HG03159 (cell line): Measurements from ENCODE around the gene SENP2.
A peak's percentile ranks its signal among the peaks of the same experiment; 100 is the strongest.
"Not testable (repeated sequence)": the region's sequence is repeated elsewhere in the genome, so short reads cannot be mapped to it uniquely, and the experiment has no call there.

Experiments
- ATAC-seq: cut with Tn5 transposase; IDR thresholded peaks from one replicate; pipeline ENCODE4 v1.9.1; 2021; ENCODE audit warnings: mild to moderate bottlenecking, moderate library complexity; ENCODE audit not compliant: unreplicated experiment

The SENP2 gene

DNA sequence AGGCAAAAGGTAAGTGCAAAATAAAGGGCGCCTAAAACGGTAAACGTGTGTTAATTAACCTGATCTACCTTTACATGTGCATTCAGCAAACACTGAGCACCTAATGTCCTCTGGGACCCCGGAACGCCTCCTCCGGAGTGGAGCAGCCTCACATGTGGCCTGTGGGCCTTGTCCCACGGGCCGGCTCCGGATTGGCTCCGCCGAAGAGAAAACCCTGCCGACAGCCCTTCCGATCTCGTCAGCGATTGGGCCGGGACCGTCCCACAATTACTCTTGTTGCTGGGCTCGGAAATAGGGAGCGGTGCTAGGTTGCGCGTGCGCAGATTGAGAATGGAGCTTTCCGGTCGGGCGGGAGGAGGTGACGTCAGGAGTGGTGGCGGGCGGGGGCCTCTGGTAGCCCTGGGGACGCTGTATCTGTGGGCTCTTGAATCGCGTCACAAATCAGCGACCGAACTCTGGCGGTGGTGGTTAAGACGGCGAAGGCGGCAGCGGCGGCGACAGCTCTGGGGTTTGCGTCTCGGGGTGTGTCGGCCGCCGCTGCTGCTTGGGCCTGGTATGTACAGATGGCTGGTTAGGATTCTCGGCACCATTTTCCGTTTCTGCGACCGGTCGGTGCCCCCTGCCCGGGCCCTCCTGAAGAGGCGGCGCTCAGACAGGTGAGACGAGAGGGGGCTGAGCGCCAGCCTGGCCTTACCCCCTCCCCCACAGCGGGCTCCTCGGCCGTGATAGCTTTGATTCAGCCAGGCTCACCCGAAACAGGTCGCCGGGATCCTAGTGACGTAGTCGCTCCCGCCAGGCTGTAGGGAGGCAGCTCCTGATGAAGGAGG lies at the start of gene SENP2:
TSS of gene SENP2 (plus strand) at position 437 of the 827 bp plus-strand sequence. CDS start at position 556, 119 bp downstream.
- ATAC-seq: peak; percentile 95

GRCh38 chr3:185537369-185537970 lies 48.6 kb upstream of the SENP2 start:
- peak; percentile 97 for ATAC-seq

DNA sequence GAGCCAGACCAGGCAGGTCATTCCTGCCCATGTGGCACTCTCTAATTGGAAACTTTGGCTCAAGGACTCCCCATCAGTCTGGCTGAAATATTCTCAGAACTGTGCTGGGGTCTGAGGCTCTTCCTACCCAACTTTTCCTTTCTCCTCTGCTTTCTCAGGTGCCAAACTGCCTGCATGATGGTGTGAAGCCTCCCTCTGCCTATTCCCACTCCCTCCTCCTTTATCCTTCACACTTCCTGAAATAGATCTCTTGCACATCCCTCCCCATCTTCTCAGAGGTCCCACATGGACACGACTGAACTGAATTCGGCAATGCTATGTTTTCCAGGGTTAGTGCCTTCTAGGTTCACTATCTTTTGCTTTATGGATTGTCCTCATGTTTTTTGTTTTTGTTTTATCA lies 46.2 kb upstream of the SENP2 start:
- ATAC-seq: no peak

- ATAC-seq: no peak
Observed at GRCh38 chr3:185540695-185541094, 45.4 kb upstream of the SENP2 start.

DNA sequence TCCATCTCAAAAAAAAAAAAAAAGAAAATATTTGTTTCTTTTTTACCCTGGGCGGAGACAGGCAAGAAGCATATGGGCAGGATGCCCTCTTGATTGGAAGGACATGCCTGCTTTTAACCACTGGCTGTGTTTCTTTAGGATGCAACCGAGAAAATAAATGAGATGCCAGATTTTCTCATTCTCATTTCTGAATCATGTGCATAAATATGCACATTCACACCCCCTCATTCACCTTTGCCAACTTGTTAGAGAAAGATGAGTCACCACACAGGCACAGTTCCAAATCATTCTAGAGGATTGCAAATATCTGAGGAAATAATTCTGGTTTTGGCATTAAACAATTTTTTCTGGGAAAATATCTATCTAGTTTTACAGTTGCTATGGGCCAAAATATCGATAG lies 37.0 kb upstream of the SENP2 start:
- no peak for ATAC-seq

GRCh38 chr3:185549651-185550111 lies 36.4 kb upstream of the SENP2 start:
- no peak for ATAC-seq

GRCh38 chr3:185552358-185552877 lies 33.7 kb upstream of the SENP2 start, which contains the start of gene LIPH:
Gene LIPH, minus strand, starts transcription at chr3:185552588. Its CDS starts 117 bp downstream, at chr3:185552471.
- peak; percentile 67 for ATAC-seq

DNA sequence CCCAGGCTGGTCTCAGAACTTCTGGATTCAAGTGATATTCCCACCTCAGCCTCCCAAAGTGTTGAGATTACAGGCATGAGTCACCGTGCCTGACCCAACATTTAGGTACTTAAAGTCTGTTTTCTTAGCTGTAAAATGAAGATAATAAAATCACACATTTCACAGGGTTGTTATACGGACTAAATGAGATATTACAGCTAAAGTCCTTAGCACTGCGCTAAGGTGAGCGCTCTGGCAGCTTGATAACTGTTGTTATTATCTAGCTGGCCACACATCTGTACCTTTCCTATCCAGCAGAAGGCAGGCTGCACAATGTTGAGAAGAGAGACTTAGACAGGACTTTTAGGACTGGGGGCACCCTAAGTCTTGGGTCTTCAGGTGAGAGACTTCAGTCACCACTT lies 31.0 kb upstream of the SENP2 start:
- ATAC-seq: no peak

- no peak for ATAC-seq
Observed at GRCh38 chr3:185555860-185556347, 30.2 kb upstream of the SENP2 start.

- ATAC-seq: not testable (repeated sequence)
Observed at GRCh38 chr3:185556640-185557039, 29.5 kb upstream of the SENP2 start.

- no peak for ATAC-seq
Observed at GRCh38 chr3:185558395-185558794, 27.7 kb upstream of the SENP2 start.

DNA sequence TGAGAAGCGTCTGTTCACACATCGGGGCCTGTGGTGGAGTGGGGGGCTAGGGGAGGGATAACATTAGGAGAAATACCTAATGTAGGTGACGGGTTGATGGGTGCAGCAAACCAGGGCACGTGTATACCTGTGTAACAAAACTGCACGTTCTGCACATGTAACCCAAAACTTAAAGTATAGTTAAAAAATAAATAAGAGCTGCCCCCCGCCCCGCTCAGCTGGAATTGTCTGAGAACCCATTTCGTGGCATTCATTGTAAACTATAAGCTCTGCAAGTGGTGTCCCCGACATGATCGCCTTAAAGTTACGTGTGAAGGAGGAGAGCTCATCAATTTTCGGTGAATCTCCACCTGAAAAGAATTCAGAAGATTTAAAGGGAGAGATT lies 26.4 kb upstream of the SENP2 start:
- no peak for ATAC-seq

GRCh38 chr3:185560676-185561075 lies 25.4 kb upstream of the SENP2 start:
- ATAC-seq: no peak

- no peak for ATAC-seq
Observed at GRCh38 chr3:185561374-185561943, 24.6 kb upstream of the SENP2 start.

DNA sequence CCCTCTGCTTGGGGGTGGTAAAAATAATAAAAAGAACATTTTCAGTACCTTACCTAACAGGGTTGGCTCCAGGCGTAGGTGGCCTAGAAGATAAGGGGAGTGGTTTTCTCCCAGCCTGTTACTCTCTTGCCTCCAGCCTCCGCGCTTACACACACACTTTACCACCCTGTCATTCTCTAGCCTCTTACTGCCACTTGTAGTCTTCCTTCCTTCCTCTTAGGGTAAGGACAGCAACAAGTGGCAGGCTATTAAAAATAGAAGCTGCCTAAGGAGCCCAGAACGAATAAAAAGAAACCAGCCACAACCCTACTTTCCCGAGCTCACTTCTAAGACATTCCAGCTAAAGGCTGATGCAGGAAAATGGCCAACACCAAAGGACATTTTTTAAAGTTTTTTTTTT lies 24.1 kb upstream of the SENP2 start:
- no peak for ATAC-seq

DNA sequence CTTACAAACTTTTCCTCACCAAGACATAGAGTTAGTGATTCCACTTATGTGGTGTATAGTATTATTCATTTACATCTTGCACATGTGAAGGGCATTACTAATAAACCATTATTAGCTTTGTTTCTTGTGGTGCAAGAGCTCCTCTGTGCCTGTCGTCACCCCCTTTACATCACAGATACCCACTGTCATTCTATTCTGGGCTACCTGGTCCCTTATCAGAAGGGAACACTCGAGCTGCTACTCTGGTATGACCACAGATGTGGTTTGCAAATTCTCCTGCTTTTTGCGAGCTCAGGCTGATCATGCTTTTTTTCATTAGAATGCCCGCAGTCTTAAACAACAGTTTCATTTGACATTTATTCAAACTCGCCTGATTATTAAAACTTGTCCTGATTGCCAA lies 13.9 kb upstream of the SENP2 start:
- no peak for ATAC-seq

GRCh38 chr3:185575108-185575869 lies 10.8 kb upstream of the SENP2 start:
- ATAC-seq: peak; percentile 81

DNA sequence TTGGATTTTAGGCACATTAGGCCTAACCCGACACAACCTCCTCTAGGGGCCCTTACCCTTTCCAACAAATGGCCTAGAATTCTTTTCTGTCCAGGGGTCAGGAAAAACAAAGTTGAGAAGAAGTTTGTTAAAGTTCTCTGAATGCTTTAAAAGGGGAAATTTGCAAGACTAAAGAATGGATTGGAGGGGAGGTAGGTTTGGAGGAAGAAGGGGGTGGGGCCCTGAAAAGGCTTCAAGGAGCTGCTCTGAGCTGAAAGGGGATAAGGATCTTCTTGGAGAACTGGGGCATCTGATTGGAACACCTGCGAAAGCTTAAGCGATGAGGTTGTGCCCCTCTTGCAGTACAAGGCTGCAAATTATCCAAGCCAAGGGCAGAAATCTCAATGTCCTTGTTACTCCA lies 3.9 kb upstream of the SENP2 start:
- no peak for ATAC-seq

GRCh38 chr3:185582871-185583270 lies 3.2 kb upstream of the SENP2 start:
- ATAC-seq: no peak

- ATAC-seq: no peak
Observed at GRCh38 chr3:185583925-185584324, 2.2 kb upstream of the SENP2 start.

DNA sequence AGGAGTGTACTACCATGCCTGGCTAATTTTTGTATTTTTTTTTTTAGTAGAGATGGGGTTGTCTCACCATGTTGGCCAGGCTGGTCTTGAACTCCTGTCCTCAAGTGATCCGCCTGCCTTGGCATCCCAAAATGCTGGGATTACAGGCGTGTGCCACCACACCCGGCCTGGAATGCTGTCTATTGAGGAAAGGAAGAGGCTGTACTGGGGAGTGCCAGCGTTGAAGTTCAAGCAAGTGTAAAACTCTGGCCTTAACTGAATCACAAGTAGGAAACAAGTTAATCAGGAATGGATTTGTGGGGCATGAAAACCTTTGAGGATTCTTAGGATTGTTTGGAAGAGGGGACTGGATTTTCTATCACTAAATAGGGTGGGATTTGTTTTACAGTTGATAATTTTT lies 1.4 kb upstream of the SENP2 start:
- ATAC-seq: no peak
